Mesothelial cell of epicardium (in vitro differentiated cells): ENCODE measurements around the gene PKNOX1. TPM values are rescaled to one million over a fixed set of nuclear protein-coding genes. Genes with fewer than 3 reads are reported as not detected.
A peak's percentile ranks its signal among the peaks of the same experiment; 100 is the strongest.
"Not testable (repeated sequence)": the region's sequence is repeated elsewhere in the genome, so short reads cannot be mapped to it uniquely, and the experiment has no call there.

Source experiments
- DNase-seq, 2 experiments: peaks; one replicate each; pipeline ENCODE4 v3.0.0; 2021; ENCODE audit warnings: low spot score in 2 of 2; ENCODE audit not compliant: unreplicated experiment in 2 of 2
- H3K27ac Mint-ChIP-seq: 2 replicates; pipeline ENCODE4 v1.8.0; 2021; ENCODE audit warnings: mixed read lengths
- H3K27me3 Mint-ChIP-seq: 2 replicates; pipeline ENCODE4 v1.8.0; 2021; ENCODE audit warnings: low read depth, mixed read lengths
- H3K36me3 Mint-ChIP-seq: 2 replicates; pipeline ENCODE4 v1.8.0; 2021; ENCODE audit warnings: mixed read lengths
- H3K4me1 Mint-ChIP-seq: 2 replicates; pipeline ENCODE4 v1.8.0; 2021; ENCODE audit warnings: mixed read lengths
- H3K4me3 Mint-ChIP-seq: 2 replicates; pipeline ENCODE4 v1.8.0; 2021; ENCODE audit warnings: mild to moderate bottlenecking, moderate library complexity, mixed read lengths
- H3K9me3 Mint-ChIP-seq: 2 replicates; pipeline ENCODE4 v1.8.0; 2021; ENCODE audit warnings: mixed read lengths
- CTCF ChIP-seq: fragments of 200-600 bp; sonication (generic); IDR thresholded peaks from one replicate; pipeline ENCODE4 v1.5.0; 2021; ENCODE audit warnings: antibody characterized with exemption; ENCODE audit not compliant: unreplicated experiment
- total RNA-seq: library from RNA; stranded (reverse); gene quantifications from 3 replicates; pipeline ENCODE4 v1.2.1, GENCODE V29; 2021

Gene PKNOX1
- total RNA-seq, 1 donor from 2014 or later, result 31.9 TPM

- DNase-seq, result no peak
- H3K9me3 Mint-ChIP-seq, result no peaks in the 10 kb centered on the region
- H3K27me3 Mint-ChIP-seq, result no peaks in the 10 kb centered on the region
- no peak for TF ChIP-seq CTCF
- H3K4me3 Mint-ChIP-seq, result no peak overlapping the region
- peaks cover 18% of the 10 kb centered on the region for H3K4me1 Mint-ChIP-seq
- H3K36me3 Mint-ChIP-seq, result peaks cover 2% of the 10 kb centered on the region
- peak overlapping the region; percentile 57 for H3K27ac Mint-ChIP-seq
Measured at GRCh38 chr21:42986125-42986783, 11.9 kb downstream of the PKNOX1 start.

GRCh38 chr21:42988236-42988965 lies 14.0 kb downstream of the PKNOX1 start:
- H3K9me3 Mint-ChIP-seq, result no peaks in the 10 kb centered on the region
- H3K4me1 Mint-ChIP-seq, result peaks cover 27% of the 10 kb centered on the region
- peak overlapping the region; percentile 47 for H3K27ac Mint-ChIP-seq
- no peak for DNase-seq
- no peaks in the 10 kb centered on the region for H3K36me3 Mint-ChIP-seq
- H3K4me3 Mint-ChIP-seq, result no peak overlapping the region
- TF ChIP-seq CTCF, result no peak
- no peaks in the 10 kb centered on the region for H3K27me3 Mint-ChIP-seq

- H3K4me3 Mint-ChIP-seq, H3K9me3 Mint-ChIP-seq, H3K36me3 Mint-ChIP-seq, H3K27me3 Mint-ChIP-seq, DNase-seq: not testable (repeated sequence)
- H3K4me1 Mint-ChIP-seq, result peaks cover 27% of the 10 kb centered on the region
- peak overlapping the region; percentile 72 for H3K27ac Mint-ChIP-seq
Measured at GRCh38 chr21:42989370-42989769, 15.0 kb downstream of the PKNOX1 start.

- Mint-ChIP-seq H3K27ac (peak overlapping the region; percentile 72), H3K4me1 (peaks cover 27% of the 10 kb centered on the region)
Measured at GRCh38 chr21:42989816-42990650, 15.7 kb downstream of the PKNOX1 start.

GRCh38 chr21:42991992-42992740 lies 17.8 kb downstream of the PKNOX1 start:
- Mint-ChIP-seq H3K9me3 (peaks cover under 1% of the 10 kb centered on the region), H3K27ac (peak overlapping the region; percentile 97), H3K36me3 (peaks cover 3% of the 10 kb centered on the region), H3K4me1 (peaks cover 27% of the 10 kb centered on the region), H3K4me3 (no peak overlapping the region), H3K27me3 (no peaks in the 10 kb centered on the region)
- no peak for TF ChIP-seq CTCF
- peak; percentile 58 to 74 for DNase-seq

More at GRCh38 chr21:42989816-42990650, 15.7 kb downstream of the PKNOX1 start:
- Mint-ChIP-seq H3K27me3 (no peaks in the 10 kb centered on the region), H3K36me3 (no peaks in the 10 kb centered on the region), H3K9me3 (no peaks in the 10 kb centered on the region), H3K4me3 (no peak overlapping the region)
- no peak for DNase-seq
- TF ChIP-seq CTCF, result no peak
